ENCODE results near the gene SEMA3B.

DNA sequence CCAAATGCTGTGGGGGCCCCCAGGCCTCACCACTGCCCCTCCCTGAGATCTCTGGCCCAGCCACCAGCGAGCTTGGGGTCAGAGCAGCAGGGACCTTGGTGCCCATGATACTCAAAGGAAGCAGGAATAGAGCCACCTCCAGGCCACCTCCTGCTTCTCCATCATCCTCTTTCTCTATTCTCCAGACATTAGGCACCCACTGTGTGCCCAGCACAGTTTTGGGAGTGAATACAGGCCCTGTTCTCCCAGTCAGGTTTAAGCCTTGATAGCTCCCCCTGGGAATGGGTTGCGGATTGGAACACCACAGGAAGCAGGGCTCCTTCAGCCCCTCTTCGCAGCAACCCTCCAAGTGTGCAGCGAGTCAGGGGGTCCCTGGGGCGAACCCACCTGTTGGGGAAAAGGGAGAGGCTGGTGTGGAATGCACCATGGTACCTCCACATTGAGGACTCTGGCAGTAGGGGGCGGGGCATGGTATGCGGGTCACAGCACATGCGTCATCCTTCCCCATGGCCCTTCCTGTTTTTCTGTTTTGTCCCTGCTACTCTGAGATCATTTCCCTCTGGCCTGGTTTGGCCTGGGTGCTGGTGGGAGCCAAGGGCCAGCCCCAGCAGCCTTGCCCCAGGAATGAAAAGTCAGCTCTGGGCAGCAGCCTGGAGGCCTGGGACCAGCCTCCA lies 14.2 kb upstream of the SEMA3B start:
- TF ChIP-seq POLR2AphosphoS5 (IDR thresholded peaks at IDR 0.05) = peak; percentile 84 to 92
- TF ChIP-seq, protein P1, sequence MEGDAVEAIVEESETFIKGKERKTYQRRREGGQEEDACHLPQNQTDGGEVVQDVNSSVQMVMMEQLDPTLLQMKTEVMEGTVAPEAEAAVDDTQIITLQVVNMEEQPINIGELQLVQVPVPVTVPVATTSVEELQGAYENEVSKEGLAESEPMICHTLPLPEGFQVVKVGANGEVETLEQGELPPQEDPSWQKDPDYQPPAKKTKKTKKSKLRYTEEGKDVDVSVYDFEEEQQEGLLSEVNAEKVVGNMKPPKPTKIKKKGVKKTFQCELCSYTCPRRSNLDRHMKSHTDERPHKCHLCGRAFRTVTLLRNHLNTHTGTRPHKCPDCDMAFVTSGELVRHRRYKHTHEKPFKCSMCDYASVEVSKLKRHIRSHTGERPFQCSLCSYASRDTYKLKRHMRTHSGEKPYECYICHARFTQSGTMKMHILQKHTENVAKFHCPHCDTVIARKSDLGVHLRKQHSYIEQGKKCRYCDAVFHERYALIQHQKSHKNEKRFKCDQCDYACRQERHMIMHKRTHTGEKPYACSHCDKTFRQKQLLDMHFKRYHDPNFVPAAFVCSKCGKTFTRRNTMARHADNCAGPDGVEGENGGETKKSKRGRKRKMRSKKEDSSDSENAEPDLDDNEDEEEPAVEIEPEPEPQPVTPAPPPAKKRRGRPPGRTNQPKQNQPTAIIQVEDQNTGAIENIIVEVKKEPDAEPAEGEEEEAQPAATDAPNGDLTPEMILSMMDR (IDR thresholded peaks at IDR 0.05) = no peak

Measured in upper lobe of left lung (tissue), 4 donors.